Smooth muscle cell of the brain vasculature (primary cell): ENCODE measurements around the gene NT5E.
"Not testable (repeated sequence)": the region's sequence is repeated elsewhere in the genome, so short reads cannot be mapped to it uniquely, and the experiment has no call there.

ENCODE experiments used
- DNase-seq: peaks from one replicate; pipeline ENCODE4 v3.0.0-alpha.2; 2012; ENCODE audit warnings: low read depth, low spot score

NT5E gene

DNA sequence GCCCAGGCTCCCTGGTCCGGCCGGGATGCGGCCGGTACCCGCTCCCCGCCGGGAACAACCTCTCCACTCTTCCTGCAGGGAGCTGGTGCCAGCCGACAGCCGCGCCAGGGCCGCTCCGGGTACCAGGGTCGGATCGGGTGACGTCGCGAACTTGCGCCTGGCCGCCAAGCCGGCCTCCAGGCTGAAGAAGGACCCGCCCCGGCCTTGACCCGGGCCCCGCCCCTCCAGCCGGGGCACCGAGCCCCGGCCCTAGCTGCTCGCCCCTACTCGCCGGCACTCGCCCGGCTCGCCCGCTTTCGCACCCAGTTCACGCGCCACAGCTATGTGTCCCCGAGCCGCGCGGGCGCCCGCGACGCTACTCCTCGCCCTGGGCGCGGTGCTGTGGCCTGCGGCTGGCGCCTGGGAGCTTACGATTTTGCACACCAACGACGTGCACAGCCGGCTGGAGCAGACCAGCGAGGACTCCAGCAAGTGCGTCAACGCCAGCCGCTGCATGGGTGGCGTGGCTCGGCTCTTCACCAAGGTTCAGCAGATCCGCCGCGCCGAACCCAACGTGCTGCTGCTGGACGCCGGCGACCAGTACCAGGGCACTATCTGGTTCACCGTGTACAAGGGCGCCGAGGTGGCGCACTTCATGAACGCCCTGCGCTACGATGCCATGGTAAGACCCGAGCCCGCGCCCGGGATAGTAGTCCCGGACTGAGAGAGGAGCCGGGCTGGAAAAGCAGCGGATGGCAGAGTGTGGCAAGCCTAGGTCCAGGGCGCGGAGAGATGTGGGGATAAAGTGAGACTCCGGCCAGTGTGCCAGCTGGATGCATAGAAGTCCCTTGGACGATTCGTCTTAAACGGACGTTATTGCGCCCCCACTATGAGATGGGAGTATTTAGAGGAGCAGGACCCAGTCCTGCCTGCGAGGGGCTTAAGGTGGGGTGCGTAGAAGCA, at the start of gene NT5E:
TSS of gene NT5E (plus strand) at position 266 of the 942 bp plus-strand sequence. CDS start at position 323, 57 bp downstream.
- no peak for DNase-seq

DNA sequence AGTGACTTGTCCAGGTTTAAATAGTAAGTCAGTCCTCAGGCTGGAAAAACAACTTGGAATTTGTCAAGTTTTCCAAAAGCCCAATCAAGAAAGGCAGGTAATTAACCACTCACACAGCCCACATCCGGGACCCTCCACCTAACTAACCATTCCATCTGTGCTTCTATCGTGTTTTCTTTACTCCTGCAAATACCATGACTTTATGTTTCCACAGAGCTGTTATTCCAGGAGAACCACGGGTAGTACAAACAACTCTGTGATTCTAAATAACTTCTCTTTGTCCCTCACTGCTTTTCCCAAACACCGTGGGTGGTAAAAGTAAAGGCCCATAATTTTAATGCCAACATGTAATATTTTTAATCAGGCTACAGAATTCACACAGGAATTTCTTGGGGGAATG, 49.6 kb upstream of the NT5E start:
- DNase-seq = no peak

DNA sequence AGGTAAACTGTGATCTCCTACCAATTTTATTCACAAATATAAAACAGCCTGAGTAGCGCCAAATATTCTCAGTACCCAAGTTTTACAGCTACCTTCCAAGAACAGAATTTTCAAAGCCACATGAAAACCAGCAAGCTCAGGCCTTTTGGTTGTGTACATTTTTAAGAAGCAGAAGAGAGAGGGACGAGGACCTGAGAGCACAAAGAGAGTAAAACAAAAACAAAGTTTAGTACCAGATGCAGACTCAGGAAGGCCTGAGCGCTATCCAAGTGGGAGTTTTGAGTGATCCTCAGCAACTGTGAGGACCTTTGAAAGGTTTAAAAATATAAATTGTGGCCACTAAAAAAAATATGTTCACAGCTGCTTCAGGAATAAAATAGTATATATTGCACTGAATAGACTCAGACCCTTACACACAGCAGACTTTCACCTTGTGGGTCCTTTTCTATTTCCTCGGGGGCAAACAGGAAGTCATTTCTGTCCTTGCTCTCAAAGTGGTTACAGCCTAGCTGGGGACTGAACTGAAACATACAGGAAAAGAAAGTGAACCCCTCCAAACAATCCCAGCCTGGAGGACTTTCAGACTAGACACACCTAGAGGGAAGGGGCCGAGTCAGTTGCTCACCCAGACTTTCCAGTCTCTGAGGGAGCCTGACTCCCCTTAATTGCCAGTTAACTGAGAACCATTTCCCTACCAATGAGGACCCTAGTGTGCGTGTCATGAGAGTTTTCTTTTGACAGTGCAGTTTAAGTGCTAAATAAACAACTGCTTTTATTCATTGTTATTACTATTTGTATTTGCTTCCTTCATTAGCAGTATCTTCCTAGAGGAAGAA, 48.5 kb upstream of the NT5E start:
- DNase-seq = no peak

DNA sequence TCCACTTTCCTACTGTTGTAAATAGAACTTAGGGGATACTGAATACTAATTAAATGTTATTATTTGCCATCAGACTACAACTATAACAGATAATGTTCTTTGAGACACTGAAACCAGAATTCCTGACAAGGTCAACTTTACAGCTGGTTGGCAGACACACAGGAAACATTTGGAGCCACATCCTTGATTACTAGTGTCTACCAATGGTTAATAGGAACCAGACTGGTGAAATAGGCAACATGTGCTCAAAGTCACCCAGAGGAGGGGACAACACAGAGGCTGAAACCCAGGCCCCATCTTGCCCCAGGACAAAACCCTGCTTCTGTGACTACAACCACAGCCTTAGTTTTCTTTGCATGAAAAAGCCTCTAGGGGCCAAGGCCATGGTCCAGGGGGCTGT, 47.8 kb upstream of the NT5E start:
- no peak for DNase-seq

DNA sequence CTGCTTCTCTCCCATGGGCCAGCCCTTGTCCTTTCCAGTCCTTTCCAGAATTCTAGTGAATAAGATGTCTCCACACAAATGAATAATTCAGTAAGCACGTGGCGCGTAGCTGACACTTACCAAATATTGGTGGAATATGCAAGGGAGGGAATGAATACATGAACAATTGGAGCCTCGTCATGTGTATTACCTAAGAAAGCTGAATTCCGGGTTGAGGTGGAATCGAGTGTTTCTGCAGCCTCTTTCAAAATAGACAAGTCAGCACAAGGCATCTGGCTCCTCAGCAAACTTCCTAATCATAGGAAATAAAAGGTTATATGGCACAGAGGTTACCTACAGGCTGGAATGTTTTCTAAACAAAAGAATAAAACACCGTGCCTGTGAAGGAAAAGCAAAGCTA, 47.0 kb upstream of the NT5E start:
- no peak for DNase-seq

- DNase-seq = no peak
Measured at GRCh38 chr6:85403331-85404015, 46.4 kb upstream of the NT5E start.

DNA sequence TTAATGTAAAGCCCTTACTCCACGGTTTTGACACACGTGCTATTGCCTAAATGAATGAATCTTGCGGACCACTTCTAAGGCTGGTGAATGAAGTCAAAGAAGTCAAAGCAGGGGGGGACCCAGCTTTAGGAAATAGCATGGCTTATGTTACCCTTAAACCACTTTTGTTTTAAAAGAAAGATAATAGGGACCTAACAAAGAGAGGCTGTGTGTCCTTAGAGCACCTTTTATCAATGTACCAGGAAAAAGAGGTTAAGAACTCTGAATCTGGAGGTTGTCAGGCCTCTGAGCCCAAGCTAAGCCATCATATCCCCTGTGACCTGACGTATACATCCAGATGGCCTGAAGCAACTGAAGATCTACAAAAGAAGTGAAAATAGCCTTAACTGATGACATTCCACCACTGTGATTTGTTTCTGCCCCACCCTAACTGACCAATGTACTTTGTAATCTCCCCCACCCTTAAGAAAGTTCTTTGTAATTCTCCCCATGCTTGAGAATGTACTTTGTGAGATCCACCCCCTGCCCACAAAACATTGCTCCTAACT, 45.8 kb upstream of the NT5E start:
- DNase-seq = not testable (repeated sequence)

DNA sequence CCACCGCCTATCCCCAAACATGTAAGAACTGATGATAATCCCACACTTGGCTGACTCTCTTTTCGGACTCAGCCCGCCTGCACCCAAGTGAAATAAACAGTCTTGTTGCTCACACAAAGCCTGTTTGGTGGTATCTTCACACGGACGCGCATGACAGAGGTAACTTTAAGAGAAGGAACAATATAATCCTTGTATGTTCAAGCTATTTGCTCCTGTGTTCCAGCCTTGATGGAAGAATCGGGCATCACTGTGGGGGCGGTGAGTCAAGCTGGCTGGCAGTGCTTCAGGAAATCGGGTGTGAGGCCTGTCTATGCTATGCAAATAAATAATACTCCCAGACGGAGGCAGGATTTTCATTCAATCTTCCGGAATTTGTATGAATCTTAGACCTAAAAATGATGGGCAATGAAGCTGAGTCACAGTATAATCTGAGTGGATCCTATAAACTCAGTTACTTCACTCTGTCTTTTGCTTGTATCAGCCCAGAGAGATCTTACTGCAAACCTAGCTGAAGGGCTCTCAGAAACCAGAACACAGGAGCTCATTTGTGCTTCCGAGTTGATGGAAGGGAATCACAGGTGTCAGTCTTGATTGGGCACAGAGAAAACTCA, 45.2 kb upstream of the NT5E start:
- no peak for DNase-seq

- DNase-seq = no peak
Measured at GRCh38 chr6:85405175-85405852, 44.6 kb upstream of the NT5E start.

DNA sequence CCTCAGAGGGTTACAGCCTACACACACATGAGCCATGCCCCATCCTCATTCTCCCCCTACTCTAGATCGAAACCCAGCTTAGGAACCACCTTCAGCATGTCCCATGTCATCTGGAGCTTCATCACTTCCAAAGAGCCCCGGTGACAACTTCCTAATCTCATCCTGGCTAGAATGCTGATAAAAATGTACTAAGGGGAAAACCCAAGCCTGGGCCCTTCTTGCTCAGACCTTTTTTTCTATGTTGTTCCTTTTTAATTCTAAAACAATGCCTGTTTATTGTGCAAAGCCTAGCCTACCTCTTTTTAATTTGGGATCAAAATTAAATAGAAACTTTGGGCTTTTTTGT, 44.1 kb upstream of the NT5E start:
- no peak for DNase-seq

DNA sequence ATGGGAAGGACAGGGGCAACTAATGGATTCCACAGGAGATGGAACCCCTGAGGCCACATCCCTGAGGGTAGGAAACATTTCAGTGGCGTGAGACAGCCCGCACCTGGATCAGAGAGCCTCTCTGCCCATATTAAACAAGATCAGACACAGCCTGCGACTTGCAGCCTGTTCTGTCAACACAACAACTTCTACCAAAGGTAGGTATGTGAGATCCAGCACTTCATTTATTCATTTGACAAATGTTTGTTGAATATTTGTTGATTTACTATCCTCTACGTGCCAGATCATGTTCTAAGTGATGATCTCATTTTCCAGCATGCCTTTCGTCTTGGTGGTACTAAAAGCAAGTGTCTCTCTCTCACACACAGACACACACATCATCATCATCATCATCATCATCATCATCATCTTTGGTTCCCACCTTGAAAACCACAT, 43.2 kb upstream of the NT5E start:
- no peak for DNase-seq

DNA sequence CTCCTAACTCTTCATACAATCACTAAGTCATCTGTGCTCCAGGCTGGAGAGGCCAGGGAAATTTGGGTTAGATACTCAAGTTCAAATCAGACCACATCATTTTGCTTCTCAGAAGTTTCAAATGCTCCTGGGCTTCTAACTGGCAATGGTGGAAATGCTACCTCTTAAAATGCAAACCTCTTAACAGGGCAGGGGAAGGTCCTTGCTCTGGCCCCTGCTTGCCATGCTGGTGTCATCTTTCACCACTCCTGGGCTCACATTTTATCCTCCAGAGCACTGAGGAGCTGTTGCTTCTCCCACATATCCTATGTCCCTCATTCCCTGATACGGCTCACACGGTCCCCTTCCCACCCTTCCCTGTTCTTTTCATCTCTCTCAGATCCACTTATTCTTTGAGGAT, 41.8 kb upstream of the NT5E start:
- DNase-seq = no peak

- no peak for DNase-seq
Measured at GRCh38 chr6:85412911-85413430, 36.9 kb upstream of the NT5E start.

DNA sequence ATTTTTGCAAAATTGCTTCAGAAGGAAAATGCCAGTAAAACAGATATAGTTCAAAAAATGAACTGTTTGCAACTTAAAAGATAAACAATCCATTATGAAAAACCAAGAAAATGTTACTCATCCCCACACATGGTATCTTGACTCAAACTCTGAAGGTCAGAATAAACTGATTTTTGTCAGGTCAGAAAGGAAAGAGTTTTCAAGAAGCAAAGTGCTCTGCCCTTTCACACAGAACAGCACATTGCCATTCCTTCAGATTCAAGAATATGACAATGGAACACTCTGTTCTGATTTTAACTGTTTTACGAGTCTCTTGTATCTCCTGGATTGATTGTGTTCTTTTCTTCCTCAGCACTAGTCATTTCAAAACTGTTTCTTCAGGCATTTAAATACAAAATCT, 33.8 kb upstream of the NT5E start:
- DNase-seq = no peak

- no peak for DNase-seq
Measured at GRCh38 chr6:85416766-85417165, 33.1 kb upstream of the NT5E start.

DNA sequence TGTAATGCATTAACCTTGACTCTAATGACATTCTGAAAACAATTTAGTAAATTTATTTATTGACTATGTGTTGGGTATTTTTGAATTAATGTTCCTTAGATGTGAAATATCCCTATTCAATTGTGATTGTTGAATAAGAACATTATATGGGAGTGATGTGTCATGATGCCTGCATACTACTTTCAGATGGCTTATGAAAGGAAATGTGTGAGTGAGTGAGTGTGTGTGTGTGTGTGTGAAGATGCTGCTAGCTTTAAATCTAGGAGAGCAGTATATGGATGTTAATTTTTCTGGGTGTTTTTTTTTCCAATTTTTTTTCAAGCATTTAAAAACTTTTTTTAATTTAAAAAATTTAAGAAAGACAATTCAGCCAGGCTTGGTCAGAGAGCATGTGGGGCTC, 32.5 kb upstream of the NT5E start:
- DNase-seq = no peak

GRCh38 chr6:85418059-85418458, 31.8 kb upstream of the NT5E start:
- no peak for DNase-seq

GRCh38 chr6:85419046-85419759, 30.7 kb upstream of the NT5E start:
- DNase-seq = no peak

- no peak for DNase-seq
Measured at GRCh38 chr6:85420551-85420950, 29.3 kb upstream of the NT5E start.

- no peak for DNase-seq
Measured at GRCh38 chr6:85421181-85421580, 28.7 kb upstream of the NT5E start.
